AG04450 (cell line): ENCODE results near the gene CACNA1G. TPM values are rescaled to one million over a fixed set of nuclear protein-coding genes. Genes with fewer than 3 reads are reported as not detected.
A peak's percentile ranks its signal among the peaks of the same experiment; 100 is the strongest.

Experiments used
- CTCF ChIA-PET: fragments of 300-600, 350-600 bp; formaldehyde crosslinking; extraction: SDS; loops from one replicate; lab custom pipeline; 2022; ENCODE audit warnings: antibody characterized with exemption, inconsistent platforms; lab: Charles Lee
- POLR2A ChIA-PET: fragments of 350-600 bp; formaldehyde crosslinking; extraction: SDS; loops from one replicate; lab custom pipeline; 2021; ENCODE audit warnings: antibody characterized with exemption, inconsistent platforms; lab: Yijun Ruan, JAX
- DNase-seq: peaks from one replicate; pipeline ENCODE4 v3.0.0-alpha.2; 2011; ENCODE audit warnings: low read depth, low spot score
- H3K27ac ChIP-seq: one replicate; pipeline ENCODE4 v1.5.1; 2012; ENCODE audit warnings: low read depth, low read length, control low read depth
- H3K27me3 ChIP-seq: one replicate; pipeline ENCODE4 v1.6.0; 2012; ENCODE audit warnings: low read length; ENCODE audit not compliant: control insufficient read depth, insufficient read depth
- H3K4me3 ChIP-seq: 2 replicates; pipeline ENCODE4 v1.5.1; 2011; ENCODE audit warnings: mild to moderate bottlenecking, low read depth, low read length, control low read depth
- H3K9me3 ChIP-seq: 2 replicates; pipeline ENCODE4 v1.5.1; 2012; ENCODE audit warnings: low read length; ENCODE audit not compliant: control insufficient read depth, insufficient read depth
- polyA plus RNA-seq: library from polyadenylated mRNA; depleted of rRNA; stranded (reverse); fragments of >200 nt; gene quantifications from 2 replicates; pipeline ENCODE4 v1.2.3, GENCODE V29; 2011
- TF ChIP-seq, protein P1 (sequence below): IDR thresholded peaks from 2 replicates; pipeline ENCODE4 v1.5.1; 2011; ENCODE audit warnings: low read depth, low read length, control low read depth, inconsistent platforms

Gene CACNA1G
- polyA plus RNA-seq, 1 experiment = 0.05 TPM

DNA sequence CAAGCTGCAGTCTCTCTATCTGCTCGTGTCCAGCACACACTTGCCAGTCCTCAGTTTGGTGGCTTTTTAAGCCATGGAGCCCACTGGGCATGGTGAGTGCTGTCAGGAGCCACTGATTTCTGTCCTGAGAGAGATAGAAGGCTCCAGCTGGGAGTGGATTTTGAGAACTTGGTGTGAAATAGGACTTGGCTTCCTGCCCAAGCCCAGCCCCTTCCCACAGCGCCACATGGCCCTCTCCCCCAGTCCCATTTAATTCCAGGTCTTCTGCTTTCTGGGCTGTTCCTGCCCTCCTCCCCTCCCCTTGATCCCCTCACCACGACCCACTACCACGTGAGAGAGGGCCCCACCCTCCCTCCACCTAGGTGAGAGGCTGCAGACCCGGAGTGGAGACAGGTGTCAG is 59.7 kb downstream of the CACNA1G start:
- H3K27me3 ChIP-seq = no peaks in the 10 kb centered on the region
- DNase-seq = no peak
- H3K9me3 ChIP-seq = no peaks in the 10 kb centered on the region; the same call in 1 of the 2 replicates
- no peak overlapping the region for H3K27ac ChIP-seq
- H3K4me3 ChIP-seq = no peak overlapping the region
- ChIA-PET CTCF (no interaction called here), POLR2A (no interaction called here)
- TF ChIP-seq, protein P1, sequence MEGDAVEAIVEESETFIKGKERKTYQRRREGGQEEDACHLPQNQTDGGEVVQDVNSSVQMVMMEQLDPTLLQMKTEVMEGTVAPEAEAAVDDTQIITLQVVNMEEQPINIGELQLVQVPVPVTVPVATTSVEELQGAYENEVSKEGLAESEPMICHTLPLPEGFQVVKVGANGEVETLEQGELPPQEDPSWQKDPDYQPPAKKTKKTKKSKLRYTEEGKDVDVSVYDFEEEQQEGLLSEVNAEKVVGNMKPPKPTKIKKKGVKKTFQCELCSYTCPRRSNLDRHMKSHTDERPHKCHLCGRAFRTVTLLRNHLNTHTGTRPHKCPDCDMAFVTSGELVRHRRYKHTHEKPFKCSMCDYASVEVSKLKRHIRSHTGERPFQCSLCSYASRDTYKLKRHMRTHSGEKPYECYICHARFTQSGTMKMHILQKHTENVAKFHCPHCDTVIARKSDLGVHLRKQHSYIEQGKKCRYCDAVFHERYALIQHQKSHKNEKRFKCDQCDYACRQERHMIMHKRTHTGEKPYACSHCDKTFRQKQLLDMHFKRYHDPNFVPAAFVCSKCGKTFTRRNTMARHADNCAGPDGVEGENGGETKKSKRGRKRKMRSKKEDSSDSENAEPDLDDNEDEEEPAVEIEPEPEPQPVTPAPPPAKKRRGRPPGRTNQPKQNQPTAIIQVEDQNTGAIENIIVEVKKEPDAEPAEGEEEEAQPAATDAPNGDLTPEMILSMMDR = no peak

DNA sequence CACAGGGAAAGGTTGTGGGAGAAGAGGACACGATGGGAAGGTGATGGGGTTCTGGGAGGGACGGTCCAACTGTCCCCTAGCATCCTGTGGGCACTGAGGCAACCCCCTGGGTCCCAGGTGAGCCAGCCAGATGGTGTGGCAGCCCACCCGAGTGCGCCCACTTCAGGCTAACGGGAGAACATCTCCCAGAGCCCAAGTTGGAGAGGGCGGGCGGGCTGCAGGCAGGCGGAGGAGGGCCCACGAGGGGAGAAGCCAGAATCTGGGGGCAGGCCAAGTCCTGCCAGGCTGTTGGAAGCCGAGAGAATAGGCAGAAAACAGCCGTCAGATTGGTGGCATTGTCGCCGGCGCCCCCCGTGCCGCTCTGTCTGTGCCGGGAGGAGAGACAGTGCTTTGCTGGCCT is 60.3 kb downstream of the CACNA1G start:
- Histone ChIP-seq H3K4me3 (no peak overlapping the region), H3K27ac (no peak overlapping the region), H3K27me3 (no peaks in the 10 kb centered on the region), H3K9me3 (no peaks in the 10 kb centered on the region; the same call in 1 of the 2 replicates)
- ChIA-PET CTCF (no interaction called here), POLR2A (no interaction called here)
- no peak for DNase-seq
- TF ChIP-seq, protein P1 = peak; percentile 18; the same call in 1 of the 2 replicates

DNA sequence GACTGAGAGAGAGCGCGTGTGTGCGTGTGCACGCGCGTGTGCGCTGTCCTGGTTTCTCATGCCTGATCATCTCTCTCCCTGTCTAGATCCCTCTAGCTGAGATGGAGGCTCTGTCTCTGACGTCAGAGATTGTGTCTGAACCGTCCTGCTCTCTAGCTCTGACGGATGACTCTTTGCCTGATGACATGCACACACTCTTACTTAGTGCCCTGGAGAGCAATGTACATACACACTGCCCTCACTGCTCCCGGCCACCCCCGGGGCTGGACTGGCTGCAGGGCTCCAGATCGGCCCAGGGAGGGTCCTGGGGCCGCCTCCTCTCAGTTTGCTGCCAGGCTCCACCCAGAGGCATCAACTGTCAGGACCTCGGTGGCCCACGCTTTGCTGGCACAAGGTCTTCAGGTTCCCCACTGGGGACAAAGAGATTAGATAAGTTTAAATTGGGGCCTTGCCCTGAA is 61.1 kb downstream of the CACNA1G start:
- Histone ChIP-seq H3K9me3 (no peaks in the 10 kb centered on the region; the same call in 1 of the 2 replicates), H3K27ac (no peak overlapping the region), H3K27me3 (no peaks in the 10 kb centered on the region), H3K4me3 (no peak overlapping the region)
- no peak for DNase-seq
- TF ChIP-seq, protein P1 = no peak
- ChIA-PET CTCF (interaction anchor here (8.7 kb wide), 1 partner anchor 70 kb away, joined by 134 read pairs; no protein-coding TSS in a partner anchor), POLR2A (no interaction called here)

DNA sequence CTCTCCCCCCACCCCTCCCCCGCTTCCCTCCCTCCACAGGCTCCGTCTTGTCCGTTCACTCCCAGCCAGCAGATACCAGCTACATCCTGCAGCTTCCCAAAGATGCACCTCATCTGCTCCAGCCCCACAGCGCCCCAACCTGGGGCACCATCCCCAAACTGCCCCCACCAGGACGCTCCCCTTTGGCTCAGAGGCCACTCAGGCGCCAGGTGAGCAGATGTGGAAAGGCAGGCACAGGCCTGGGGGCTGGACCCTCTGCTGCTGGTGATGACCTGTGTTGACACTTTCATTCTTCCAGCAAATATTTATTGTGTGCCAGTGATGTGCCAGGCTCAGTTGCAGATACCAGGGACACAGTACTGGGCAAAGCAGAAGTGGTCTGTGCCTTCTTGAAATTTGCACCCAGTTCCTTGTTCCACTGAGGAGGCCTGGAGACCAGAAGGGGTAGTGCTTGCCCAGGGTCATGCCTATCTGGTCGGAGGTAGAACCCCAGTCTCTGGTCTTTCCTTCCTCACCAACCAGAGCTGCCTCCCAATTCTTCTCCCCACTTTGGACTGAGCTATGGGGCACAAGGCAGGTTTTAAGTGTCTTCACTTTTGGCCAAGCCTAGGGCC is 63.9 kb downstream of the CACNA1G start:
- H3K27me3 ChIP-seq = peaks cover 6% of the 10 kb centered on the region
- TF ChIP-seq, protein P1 = no peak
- ChIA-PET POLR2A (interaction anchor here (0.7 kb wide), 1 partner anchor 77 kb away, joined by 7 read pairs; the partner anchor contains the start of gene SPATA20), CTCF (interaction anchor here (0.6 to 8.7 kb wide), 6 partner anchors 14 to 130 kb away, joined by 4 to 134 read pairs (median 10); no protein-coding TSS in a partner anchor)
- no peaks in the 10 kb centered on the region for H3K9me3 ChIP-seq
- DNase-seq = no peak
- H3K4me3 ChIP-seq = no peak overlapping the region
- H3K27ac ChIP-seq = no peak overlapping the region
